ENCODE measurements around the gene ATRN. TPM values are rescaled to one million over a fixed set of nuclear protein-coding genes. Genes with fewer than 3 reads are reported as not detected.

The ATRN gene
- total and polyA plus RNA-seq, 2 of the 8 experiments (the other 6 are each of a cell fraction or from before 2014, with no cell fraction given) = 12.0 to 17.4 TPM

DNA sequence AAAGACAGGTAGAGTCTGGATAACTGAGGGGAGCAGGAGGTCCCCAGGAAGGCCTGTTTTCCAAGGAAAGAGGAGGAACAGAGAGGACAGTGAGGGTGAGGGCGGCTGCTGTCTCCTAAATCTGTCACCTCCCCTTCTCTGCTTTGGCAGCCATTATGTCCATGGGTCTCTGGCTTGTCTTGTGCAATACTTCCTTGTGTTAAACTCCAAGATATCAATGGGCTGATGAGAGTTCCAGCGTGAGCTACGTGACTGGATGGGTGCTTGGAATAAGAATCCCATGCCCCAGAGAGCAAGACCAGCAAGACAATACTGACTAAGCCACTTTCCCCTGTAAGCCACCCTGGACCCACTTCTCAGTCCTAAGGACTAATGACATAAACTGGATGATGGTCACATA, 37.1 kb upstream of the ATRN start:
- no peak overlapping the region for H3K27ac ChIP-seq (ENCODE audit: low read depth, low read length)
- POLR2A ChIA-PET (ENCODE audit: partially characterized antibody) = no interaction called here
- H4K5ac ChIP-seq (ENCODE audit: insufficient read length, low read depth, low read length) = no peak overlapping the region
- H2BK20ac ChIP-seq (ENCODE audit: low read length) = no peak overlapping the region
- H3K9ac ChIP-seq (replicated peaks in 1 of 4; ENCODE audit: extremely low read depth in 1 of 4, low read depth in 3 of 4, low read length in 3 of 4) = no peak overlapping the region
- no peak overlapping the region for H2BK12ac ChIP-seq (ENCODE audit: low read depth, low read length)
- DNase-seq (ENCODE audit: low read depth in 1 of 2, low spot score in 2 of 2) (no peak), FAIRE-seq (peak; percentile 39)
- no peak overlapping the region for H4K8ac ChIP-seq (ENCODE audit: extremely low read depth, insufficient read depth, low read length)
- H3K79me2 ChIP-seq (ENCODE audit: control insufficient read depth in 1 of 2, insufficient read depth in 2 of 2, low read length in 2 of 2) = no peaks in the 10 kb centered on the region
- H3K4me1 ChIP-seq (replicated peaks in 1 of 4; ENCODE audit: control insufficient read depth in 3 of 4, insufficient read depth in 4 of 4, low read length in 3 of 4) = peaks cover 0 to 3% (median 1%) of the 10 kb centered on the region in 4 experiments; a peak in 2 of 7 replicates
- no peaks in the 10 kb centered on the region for H4K20me1 ChIP-seq (replicated peaks in 1 of 2; ENCODE audit: control insufficient read depth in 1 of 2, insufficient read depth in 2 of 2, low read length in 2 of 2)
- H3K14ac ChIP-seq (ENCODE audit: insufficient read length) = no peak overlapping the region
- H2BK5ac ChIP-seq (ENCODE audit: low read depth, low read length) = no peak overlapping the region
- TF ChIP-seq NRF1 (IDR thresholded peaks at IDR 0.05; ENCODE audit: low read depth, low read length) (no peak), RFX5 (IDR thresholded peaks at IDR 0.05; ENCODE audit: borderline replicate concordance, low read depth, low read length) (no peak), SIN3A (conservative IDR thresholded peaks at IDR 0.05 in 1 of 2, IDR thresholded peaks at IDR 0.05 in 1 of 2; ENCODE audit: low read depth in 1 of 2, low read length in 2 of 2) (no peak)
- TF ChIP-seq, protein P1, sequence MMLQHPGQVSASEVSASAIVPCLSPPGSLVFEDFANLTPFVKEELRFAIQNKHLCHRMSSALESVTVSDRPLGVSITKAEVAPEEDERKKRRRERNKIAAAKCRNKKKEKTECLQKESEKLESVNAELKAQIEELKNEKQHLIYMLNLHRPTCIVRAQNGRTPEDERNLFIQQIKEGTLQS (IDR thresholded peaks at IDR 0.05; ENCODE audit: insufficient read depth, low read depth, low read length) = no peak
- no peak overlapping the region for H2AFZ ChIP-seq (ENCODE audit: low read length)
- H3K56ac ChIP-seq (replicated peaks; ENCODE audit: insufficient read length, low read depth, low read length) = no peak overlapping the region
- CTCF ChIA-PET (ENCODE audit: partially characterized antibody) = no interaction called here
- no peaks in the 10 kb centered on the region for H3K9me3 ChIP-seq (ENCODE audit: insufficient read depth in 2 of 2, low read depth in 1 of 2, low read length in 1 of 2)
- H3K4me3 ChIP-seq (ENCODE audit: extremely low read depth in 1 of 4, insufficient read depth in 2 of 4, low read depth in 3 of 4, low read length in 4 of 4) = no peak overlapping the region
- no peak overlapping the region for H2BK15ac ChIP-seq (ENCODE audit: low read length)
- no peak overlapping the region for H2BK120ac ChIP-seq (replicated peaks; ENCODE audit: low read depth, low read length)
- H3K79me1 ChIP-seq (ENCODE audit: low read depth, low read length) = no peaks in the 10 kb centered on the region
- H3K23ac ChIP-seq (ENCODE audit: insufficient read length) = no peak overlapping the region
- 88% methylated on average over 3 of the region's 3 CpGs; no CpG with 5 or more reads in 1 of the 2 experiments for WGBS, 2 experiments (ENCODE audit: extremely low coverage in 1 of 2, insufficient coverage in 1 of 2, insufficient read length in 1 of 2, insufficient replicate concordance in 2 of 2, low coverage in 1 of 2, low lambda C conversion rate in 2 of 2, missing lambda C conversion rate in 1 of 2)
- no peak overlapping the region for H3K18ac ChIP-seq (ENCODE audit: extremely low read depth, low read length)
- H3K36me3 ChIP-seq (ENCODE audit: control insufficient read depth in 2 of 4, insufficient read depth in 4 of 4, low read length in 3 of 4) = no peaks in the 10 kb centered on the region
- H4K91ac ChIP-seq (replicated peaks; ENCODE audit: insufficient read length, low read length) = no peak overlapping the region
- H3K4ac ChIP-seq (replicated peaks; ENCODE audit: insufficient read length, low read depth, low read length) = no peak overlapping the region
- H3K4me2 ChIP-seq (ENCODE audit: insufficient read depth in 1 of 2, low read depth in 2 of 2, low read length in 2 of 2) = no peak overlapping the region
- H2AK5ac ChIP-seq (ENCODE audit: low read depth, low read length) = no peak overlapping the region
- H3K23me2 ChIP-seq (ENCODE audit: low read depth, low read length) = no peaks in the 10 kb centered on the region
- no peaks in the 10 kb centered on the region for H3K27me3 ChIP-seq (replicated peaks in 1 of 4; ENCODE audit: control insufficient read depth in 3 of 4, extremely low read depth in 1 of 4, insufficient read depth in 3 of 4, low read length in 3 of 4)

Data from H1 (cell line).